ENCODE results near the gene ZPBP2. TPM values are rescaled to one million over a fixed set of nuclear protein-coding genes. Genes with fewer than 3 reads are reported as not detected.
"Not testable (repeated sequence)": the region's sequence is repeated elsewhere in the genome, so short reads cannot be mapped to it uniquely, and the experiment has no call there.

Gene ZPBP2
- polyA plus RNA-seq, 1 donor from 2014 or later, result not detected

DNA sequence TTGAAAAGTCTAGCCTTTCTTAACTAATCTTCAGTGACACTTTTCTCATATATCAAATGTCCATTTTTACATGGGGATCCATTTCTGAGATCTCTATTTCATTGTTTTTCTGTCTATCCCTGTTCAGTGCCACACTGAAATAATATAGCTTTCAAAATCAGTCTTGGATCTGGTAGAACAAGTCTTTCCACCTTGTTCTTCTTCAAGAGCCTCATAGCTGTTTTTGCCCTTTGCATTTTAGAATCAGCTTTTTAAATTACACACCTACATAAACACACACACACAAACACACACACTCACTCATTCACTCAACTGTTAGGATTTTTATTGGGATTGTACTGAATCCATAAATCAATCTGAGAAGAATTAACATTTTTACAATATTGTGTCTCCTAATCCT lies 31.2 kb downstream of the ZPBP2 start:
- Histone ChIP-seq H3K4me3 (ENCODE audit: low read length) (no peak overlapping the region), H3K79me2 (replicated peaks; ENCODE audit: insufficient read depth, low read length) (no peaks in the 10 kb centered on the region), H3K9me2 (ENCODE audit: insufficient read depth, low read length) (no peaks in the 10 kb centered on the region), H3F3A (ENCODE audit: insufficient read depth, low read length, poor library complexity, severe bottlenecking) (no peaks in the 10 kb centered on the region), H3K36me3 (ENCODE audit: insufficient read depth, low read length) (no peaks in the 10 kb centered on the region), H3K4me2 (ENCODE audit: low read length) (no peak overlapping the region), H3K9ac (ENCODE audit: low read length) (no peak overlapping the region), H4K20me1 (ENCODE audit: insufficient read depth) (no peaks in the 10 kb centered on the region), H3K9me3 (ENCODE audit: low read length) (no peaks in the 10 kb centered on the region), H3K27ac (ENCODE audit: low read length) (no peak overlapping the region), H2AFZ (ENCODE audit: low read depth, low read length) (no peak overlapping the region), H3K27me3 (ENCODE audit: insufficient read depth, low read depth, low read length) (no peaks in the 10 kb centered on the region)
- no peak for TF ChIP-seq POLR2AphosphoS5 (IDR thresholded peaks at IDR 0.05)
- TF ChIP-seq MXI1 (conservative IDR thresholded peaks at IDR 0.05; ENCODE audit: poor library complexity, severe bottlenecking), result no peak
- TF ChIP-seq EP300 (conservative IDR thresholded peaks at IDR 0.05; ENCODE audit: poor library complexity, severe bottlenecking), result no peak
- TF ChIP-seq, protein P1, sequence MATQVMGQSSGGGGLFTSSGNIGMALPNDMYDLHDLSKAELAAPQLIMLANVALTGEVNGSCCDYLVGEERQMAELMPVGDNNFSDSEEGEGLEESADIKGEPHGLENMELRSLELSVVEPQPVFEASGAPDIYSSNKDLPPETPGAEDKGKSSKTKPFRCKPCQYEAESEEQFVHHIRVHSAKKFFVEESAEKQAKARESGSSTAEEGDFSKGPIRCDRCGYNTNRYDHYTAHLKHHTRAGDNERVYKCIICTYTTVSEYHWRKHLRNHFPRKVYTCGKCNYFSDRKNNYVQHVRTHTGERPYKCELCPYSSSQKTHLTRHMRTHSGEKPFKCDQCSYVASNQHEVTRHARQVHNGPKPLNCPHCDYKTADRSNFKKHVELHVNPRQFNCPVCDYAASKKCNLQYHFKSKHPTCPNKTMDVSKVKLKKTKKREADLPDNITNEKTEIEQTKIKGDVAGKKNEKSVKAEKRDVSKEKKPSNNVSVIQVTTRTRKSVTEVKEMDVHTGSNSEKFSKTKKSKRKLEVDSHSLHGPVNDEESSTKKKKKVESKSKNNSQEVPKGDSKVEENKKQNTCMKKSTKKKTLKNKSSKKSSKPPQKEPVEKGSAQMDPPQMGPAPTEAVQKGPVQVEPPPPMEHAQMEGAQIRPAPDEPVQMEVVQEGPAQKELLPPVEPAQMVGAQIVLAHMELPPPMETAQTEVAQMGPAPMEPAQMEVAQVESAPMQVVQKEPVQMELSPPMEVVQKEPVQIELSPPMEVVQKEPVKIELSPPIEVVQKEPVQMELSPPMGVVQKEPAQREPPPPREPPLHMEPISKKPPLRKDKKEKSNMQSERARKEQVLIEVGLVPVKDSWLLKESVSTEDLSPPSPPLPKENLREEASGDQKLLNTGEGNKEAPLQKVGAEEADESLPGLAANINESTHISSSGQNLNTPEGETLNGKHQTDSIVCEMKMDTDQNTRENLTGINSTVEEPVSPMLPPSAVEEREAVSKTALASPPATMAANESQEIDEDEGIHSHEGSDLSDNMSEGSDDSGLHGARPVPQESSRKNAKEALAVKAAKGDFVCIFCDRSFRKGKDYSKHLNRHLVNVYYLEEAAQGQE (IDR thresholded peaks at IDR 0.05; ENCODE audit: borderline replicate concordance), result no peak
- TF ChIP-seq EZH2 (IDR thresholded peaks at IDR 0.05; ENCODE audit: borderline replicate concordance, insufficient read depth, low read length, poor library complexity, severe bottlenecking), result no peak
- TF ChIP-seq, protein P2, sequence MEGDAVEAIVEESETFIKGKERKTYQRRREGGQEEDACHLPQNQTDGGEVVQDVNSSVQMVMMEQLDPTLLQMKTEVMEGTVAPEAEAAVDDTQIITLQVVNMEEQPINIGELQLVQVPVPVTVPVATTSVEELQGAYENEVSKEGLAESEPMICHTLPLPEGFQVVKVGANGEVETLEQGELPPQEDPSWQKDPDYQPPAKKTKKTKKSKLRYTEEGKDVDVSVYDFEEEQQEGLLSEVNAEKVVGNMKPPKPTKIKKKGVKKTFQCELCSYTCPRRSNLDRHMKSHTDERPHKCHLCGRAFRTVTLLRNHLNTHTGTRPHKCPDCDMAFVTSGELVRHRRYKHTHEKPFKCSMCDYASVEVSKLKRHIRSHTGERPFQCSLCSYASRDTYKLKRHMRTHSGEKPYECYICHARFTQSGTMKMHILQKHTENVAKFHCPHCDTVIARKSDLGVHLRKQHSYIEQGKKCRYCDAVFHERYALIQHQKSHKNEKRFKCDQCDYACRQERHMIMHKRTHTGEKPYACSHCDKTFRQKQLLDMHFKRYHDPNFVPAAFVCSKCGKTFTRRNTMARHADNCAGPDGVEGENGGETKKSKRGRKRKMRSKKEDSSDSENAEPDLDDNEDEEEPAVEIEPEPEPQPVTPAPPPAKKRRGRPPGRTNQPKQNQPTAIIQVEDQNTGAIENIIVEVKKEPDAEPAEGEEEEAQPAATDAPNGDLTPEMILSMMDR (IDR thresholded peaks at IDR 0.05; ENCODE audit: poor library complexity, severe bottlenecking), result no peak
- no peak for TF ChIP-seq SMC3 (conservative IDR thresholded peaks at IDR 0.05; ENCODE audit: poor library complexity)
- no peak for TF ChIP-seq RAD21 (conservative IDR thresholded peaks at IDR 0.05)
- no peak for TF ChIP-seq TAF1 (IDR thresholded peaks at IDR 0.05; ENCODE audit: low read depth)

DNA sequence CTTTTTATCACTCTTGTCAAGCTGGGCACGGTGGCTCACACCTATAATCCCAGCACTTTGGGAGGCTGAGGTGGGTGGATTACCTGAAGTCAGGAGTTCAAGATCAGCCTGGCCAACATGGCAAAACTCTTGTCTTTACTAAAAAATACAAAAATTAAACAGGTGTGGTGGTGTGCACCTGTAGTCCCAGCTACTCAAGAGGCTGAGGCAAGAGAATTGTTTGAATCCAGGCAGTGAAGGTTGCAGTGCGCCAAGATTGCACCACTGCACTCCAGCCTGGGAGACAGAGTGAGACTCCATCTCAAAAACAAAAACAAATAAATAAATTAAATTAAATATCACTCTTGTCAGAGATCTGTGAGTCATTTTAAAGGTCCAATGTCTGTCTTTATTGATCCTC lies 34.0 kb downstream of the ZPBP2 start:
- H3K79me2 ChIP-seq (replicated peaks; ENCODE audit: insufficient read depth, low read length); H3K4me2 ChIP-seq (ENCODE audit: low read length); H3K9me3 ChIP-seq (ENCODE audit: low read length); H3K4me3 ChIP-seq (ENCODE audit: low read length); H4K20me1 ChIP-seq (ENCODE audit: insufficient read depth); H3F3A ChIP-seq (ENCODE audit: insufficient read depth, low read length, poor library complexity, severe bottlenecking); H2AFZ ChIP-seq (ENCODE audit: low read depth, low read length); H3K36me3 ChIP-seq (ENCODE audit: insufficient read depth, low read length); H3K27ac ChIP-seq (ENCODE audit: low read length); H3K27me3 ChIP-seq (ENCODE audit: insufficient read depth, low read depth, low read length); H3K9me2 ChIP-seq (ENCODE audit: insufficient read depth, low read length); H3K9ac ChIP-seq (ENCODE audit: low read length): not testable (repeated sequence)

Measured in neural cell (in vitro differentiated cells).